Lower leg skin (tissue), 3 donors: ENCODE measurements around the gene A4GNT.
"Not testable (repeated sequence)": the region's sequence is repeated elsewhere in the genome, so short reads cannot be mapped to it uniquely, and the experiment has no call there.

Experiments used
- POLR2A ChIP-seq, 2 donors: fragments of 450-650 bp; IDR thresholded peaks; one replicate each; pipeline ENCODE4 v1.6.1; 2016 to 2017; ENCODE audit warnings: antibody characterized with exemption in 2 of 2, mild to moderate bottlenecking in 1 of 2, moderate library complexity in 1 of 2
- TF ChIP-seq, protein P1 (sequence below), 3 donors: fragments of 450-650 bp; IDR thresholded peaks; one replicate each; pipeline ENCODE4 v1.5.1; 2016; ENCODE audit warnings: antibody characterized with exemption in 3 of 3, mild to moderate bottlenecking in 3 of 3, moderate library complexity in 2 of 3

- TF ChIP-seq, protein P1, sequence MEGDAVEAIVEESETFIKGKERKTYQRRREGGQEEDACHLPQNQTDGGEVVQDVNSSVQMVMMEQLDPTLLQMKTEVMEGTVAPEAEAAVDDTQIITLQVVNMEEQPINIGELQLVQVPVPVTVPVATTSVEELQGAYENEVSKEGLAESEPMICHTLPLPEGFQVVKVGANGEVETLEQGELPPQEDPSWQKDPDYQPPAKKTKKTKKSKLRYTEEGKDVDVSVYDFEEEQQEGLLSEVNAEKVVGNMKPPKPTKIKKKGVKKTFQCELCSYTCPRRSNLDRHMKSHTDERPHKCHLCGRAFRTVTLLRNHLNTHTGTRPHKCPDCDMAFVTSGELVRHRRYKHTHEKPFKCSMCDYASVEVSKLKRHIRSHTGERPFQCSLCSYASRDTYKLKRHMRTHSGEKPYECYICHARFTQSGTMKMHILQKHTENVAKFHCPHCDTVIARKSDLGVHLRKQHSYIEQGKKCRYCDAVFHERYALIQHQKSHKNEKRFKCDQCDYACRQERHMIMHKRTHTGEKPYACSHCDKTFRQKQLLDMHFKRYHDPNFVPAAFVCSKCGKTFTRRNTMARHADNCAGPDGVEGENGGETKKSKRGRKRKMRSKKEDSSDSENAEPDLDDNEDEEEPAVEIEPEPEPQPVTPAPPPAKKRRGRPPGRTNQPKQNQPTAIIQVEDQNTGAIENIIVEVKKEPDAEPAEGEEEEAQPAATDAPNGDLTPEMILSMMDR (IDR thresholded peaks at IDR 0.05) = not testable (repeated sequence)
- not testable (repeated sequence) for TF ChIP-seq POLR2A (IDR thresholded peaks at IDR 0.05)
Measured at GRCh38 chr3:138085745-138086144, 46.4 kb downstream of the A4GNT start.
